HepG2 (cell line): ENCODE measurements around the gene MMP8.

Source experiments
- KLF12 ChIP-seq: sonication (generic); formaldehyde crosslinking; IDR thresholded peaks from 2 replicates; pipeline ENCODE4 v1.4.0; 2020; ENCODE audit warnings: missing genetic modification reagents, borderline replicate concordance
- PBX3 ChIP-seq: sonication (generic); formaldehyde crosslinking; IDR thresholded peaks from 2 replicates; pipeline ENCODE4 v1.8.1; 2023; ENCODE audit warnings: missing genetic modification reagents, inconsistent platforms, borderline replicate concordance

- no peak for TF ChIP-seq PBX3 (CRISPR knock-in tag)
- no peak for TF ChIP-seq KLF12 (CRISPR knock-in tag)
These were observed 45.4 kb upstream of the MMP8 start for GRCh38 chr11:102770191-102770590.
